Pancreas (tissue), 10 donors: Measurements from ENCODE around the gene PKP2. TPM values are rescaled to one million over a fixed set of nuclear protein-coding genes. Genes with fewer than 3 reads are reported as not detected.
A peak's percentile ranks its signal among the peaks of the same experiment; 100 is the strongest.

Source experiments
- ATAC-seq, 4 donors: fragments of 200-7000 bp; cut with Tn5 transposase; one replicate each; pipeline versions ENCODE4 v1.8.0 to v1.9.1; 2020; ENCODE audit warnings: mild to moderate bottlenecking in 4 of 4, moderate library complexity in 4 of 4
- DNase-seq, 6 donors: peaks; one replicate each; pipeline ENCODE4 v3.0.0-alpha.2; 2020
- FAIRE-seq: peaks from 2 replicates; lab custom pipeline; 2012; peaks lifted over from hg19 to GRCh38; lab: Jason Lieb, UNC
- H3K27ac ChIP-seq, 4 donors: fragments of 200-600 bp; sonication (generic); 1 replicate in 3 of 4; 2 replicates in 1 of 4; pipeline versions ENCODE4 v1.5.0 to v1.8.0; 2020
- H3K27me3 ChIP-seq, 4 donors: fragments of 200-600 bp; one replicate each; pipeline ENCODE4 v1.8.0; 2021
- H3K36me3 ChIP-seq, 3 donors: fragments of 200-600 bp; sonication (generic) in 1 of 3; one replicate each; pipeline versions ENCODE4 v1.5.0 to v1.8.0; 2020 to 2021
- H3K4me1 ChIP-seq, 3 donors: fragments of 200-600 bp; one replicate each; pipeline ENCODE4 v1.8.0; 2021
- H3K4me3 ChIP-seq, 4 donors: fragments of 200-600 bp; sonication (generic) in 2 of 4; one replicate each; pipeline versions ENCODE4 v1.5.0 to v1.8.0; 2020 to 2021
- H3K9me3 ChIP-seq, 4 donors: fragments of 200-600 bp; one replicate each; pipeline ENCODE4 v1.8.0; 2021
- WGBS, 2 donors: extraction: QIAGEN DNeasy Blood & Tissue Kit; methylation state at CpG; one replicate each; pipeline ENCODE4 v1.1.7; 2013; 5-methylcytosine and 5-hydroxymethylcytosine counted together
- intact Hi-C, 3 donors: fragments of 100-400 bp; cut with DNase I; formaldehyde crosslinking; loops; one replicate each; pipeline versions ENCODE4 v1.11.1 to v1.14.2; 2022
- polyA plus RNA-seq, 2 donors: library from polyadenylated mRNA; stranded (reverse); fragments of 200-250 nt; gene quantifications; one replicate each; pipeline ENCODE4 v1.2.3, GENCODE V29; 2013
- total RNA-seq, 6 donors: library from RNA; stranded (reverse); fragmentation: NEBNext Ultra II Directional in 4 of 6; extraction: Animal tissue kit (Norgen Biotek cat#: 25700) in 4 of 6; gene quantifications; one replicate each; pipeline versions ENCODE4 v1.2.1 to v1.2.4, GENCODE V29; 2021 to 2023
- TF ChIP-seq, protein P1 (sequence below), 4 donors: fragments of 200-600 bp; sonication (generic) in 3 of 4; IDR thresholded peaks; one replicate each; pipeline versions ENCODE4 v1.5.0 to v1.8.0; 2021; ENCODE audit warnings: antibody characterized with exemption in 4 of 4
- donor health status: healthy with polysubstance abuse.
- donor health status: DM: no; HTN: no; CAD: no; lungs with moderate emphysema.
- donor health status: DM: no; HTN: no; CAD: no.
- donor health status: control.
- donor health status: control.
- donor health status: Bipolar disorder and iron deficiency.
- donor health status: DM: yes; HTN: yes; CAD: no.
- donor health status: DM: no; HTN: no; CAD: no.
- donor health status: DM: no; HTN: no; CAD: no.
- donor health status: DM: yes; HTN: yes; CAD: no.

Gene PKP2
- total and polyA plus RNA-seq, 8 donors: 4.9 to 22.7 (median 12.3) TPM

DNA sequence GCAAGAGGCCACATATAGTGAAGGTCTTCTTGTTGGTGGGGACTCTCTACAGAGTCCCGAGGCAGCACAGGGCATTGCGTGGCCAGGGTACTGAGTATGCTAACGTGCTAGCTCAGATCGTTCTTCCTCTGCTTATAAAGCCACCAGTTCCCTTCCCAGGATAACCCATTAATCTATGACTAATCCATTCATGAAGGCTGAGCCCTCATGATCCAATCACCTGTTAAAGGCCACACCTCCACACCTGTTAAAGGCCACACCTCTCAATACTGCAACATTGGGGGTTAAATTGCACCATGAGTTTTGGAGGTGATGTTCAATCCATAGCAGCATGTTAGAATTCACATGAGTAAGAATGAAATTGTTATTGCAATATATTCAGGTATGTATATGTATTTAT, 128.1 kb downstream of the PKP2 start:
- intact Hi-C loops: loop anchor here in 1 of 3 donors (10.0 kb wide), 1 partner anchor 146 kb away; no protein-coding TSS in a partner anchor
- H3K36me3 ChIP-seq: no peaks in the 10 kb centered on the region
- FAIRE-seq: no peak
- WGBS, 2 donors: 40 to 46% methylated on average over 4 of the region's 4 CpGs
- H3K4me3 ChIP-seq: no peak overlapping the region
- TF ChIP-seq, protein P1, sequence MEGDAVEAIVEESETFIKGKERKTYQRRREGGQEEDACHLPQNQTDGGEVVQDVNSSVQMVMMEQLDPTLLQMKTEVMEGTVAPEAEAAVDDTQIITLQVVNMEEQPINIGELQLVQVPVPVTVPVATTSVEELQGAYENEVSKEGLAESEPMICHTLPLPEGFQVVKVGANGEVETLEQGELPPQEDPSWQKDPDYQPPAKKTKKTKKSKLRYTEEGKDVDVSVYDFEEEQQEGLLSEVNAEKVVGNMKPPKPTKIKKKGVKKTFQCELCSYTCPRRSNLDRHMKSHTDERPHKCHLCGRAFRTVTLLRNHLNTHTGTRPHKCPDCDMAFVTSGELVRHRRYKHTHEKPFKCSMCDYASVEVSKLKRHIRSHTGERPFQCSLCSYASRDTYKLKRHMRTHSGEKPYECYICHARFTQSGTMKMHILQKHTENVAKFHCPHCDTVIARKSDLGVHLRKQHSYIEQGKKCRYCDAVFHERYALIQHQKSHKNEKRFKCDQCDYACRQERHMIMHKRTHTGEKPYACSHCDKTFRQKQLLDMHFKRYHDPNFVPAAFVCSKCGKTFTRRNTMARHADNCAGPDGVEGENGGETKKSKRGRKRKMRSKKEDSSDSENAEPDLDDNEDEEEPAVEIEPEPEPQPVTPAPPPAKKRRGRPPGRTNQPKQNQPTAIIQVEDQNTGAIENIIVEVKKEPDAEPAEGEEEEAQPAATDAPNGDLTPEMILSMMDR (IDR thresholded peaks at IDR 0.05): no peak
- no peaks in the 10 kb centered on the region for H3K9me3 ChIP-seq
- no peaks in the 10 kb centered on the region for H3K27me3 ChIP-seq
- H3K4me1 ChIP-seq: no peaks in the 10 kb centered on the region
- ATAC-seq: no peak
- DNase-seq: no peak
- H3K27ac ChIP-seq: no peak overlapping the region

DNA sequence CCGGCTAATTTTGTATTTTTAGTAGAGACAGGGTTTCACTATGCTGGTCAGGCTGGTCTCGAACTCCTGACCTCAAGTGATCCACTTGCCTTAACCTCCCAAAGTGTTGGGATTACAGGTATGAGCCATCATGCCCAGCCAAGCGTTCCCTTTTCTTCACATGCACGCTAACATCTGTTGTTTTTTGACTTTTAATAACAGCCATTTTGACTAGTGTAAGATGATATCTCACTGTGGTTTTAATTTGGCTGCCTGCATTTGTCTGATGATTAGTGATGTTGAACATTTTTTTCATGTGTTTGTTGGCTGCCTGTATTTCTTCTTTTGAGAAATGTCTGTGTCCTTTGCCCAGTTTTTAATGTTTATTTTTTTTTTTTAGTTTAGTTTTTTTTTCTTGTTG, 130.7 kb downstream of the PKP2 start:
- 64 to 75% methylated on average over 4 of the region's 4 CpGs for WGBS, 2 donors
- Histone ChIP-seq H3K4me1 (no peaks in the 10 kb centered on the region), H3K27me3 (no peaks in the 10 kb centered on the region), H3K9me3 (no peaks in the 10 kb centered on the region), H3K36me3 (no peaks in the 10 kb centered on the region), H3K27ac (no peak overlapping the region), H3K4me3 (no peak overlapping the region)
- DNase-seq: no peak
- intact Hi-C loops: loop anchor here in 1 of 3 donors (10.0 kb wide), 1 partner anchor 149 kb away; no protein-coding TSS in a partner anchor
- TF ChIP-seq, protein P1 (IDR thresholded peaks at IDR 0.05): no peak
- no peak for ATAC-seq
- FAIRE-seq: no peak

DNA sequence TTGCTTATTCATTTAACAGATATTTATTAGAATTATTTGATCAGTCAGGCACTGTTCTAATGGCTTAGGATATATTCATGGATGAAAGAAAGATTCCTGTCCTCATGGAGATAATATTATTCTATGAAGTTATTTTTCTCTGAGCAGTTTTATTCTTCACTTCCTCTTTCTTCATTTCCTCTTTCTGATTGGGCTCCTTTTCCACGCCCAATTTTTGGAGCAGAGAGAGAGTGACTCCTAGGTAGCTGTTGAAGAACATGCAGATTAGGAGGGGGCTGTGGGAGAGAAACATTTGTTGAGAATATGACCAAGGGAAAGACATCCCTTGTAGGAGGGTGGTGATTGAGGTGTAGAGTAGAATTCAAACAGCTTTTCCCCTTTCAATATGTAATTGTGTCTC, 134.9 kb downstream of the PKP2 start:
- WGBS, 2 donors: 12 to 21% methylated on average over 1 of the region's 1 CpG
- Histone ChIP-seq H3K27me3 (no peaks in the 10 kb centered on the region), H3K4me1 (no peaks in the 10 kb centered on the region), H3K27ac (no peak overlapping the region), H3K36me3 (no peaks in the 10 kb centered on the region), H3K9me3 (no peaks in the 10 kb centered on the region), H3K4me3 (no peak overlapping the region)
- TF ChIP-seq, protein P1 (IDR thresholded peaks at IDR 0.05): no peak
- ATAC-seq (no peak), DNase-seq (no peak), FAIRE-seq (no peak)
- intact Hi-C loops: loop anchor here in 1 of 3 donors (10.0 kb wide), 1 partner anchor 153 kb away; no protein-coding TSS in a partner anchor

GRCh38 chr12:32757157-32757556, 139.4 kb downstream of the PKP2 start:
- no peaks in the 10 kb centered on the region for H3K36me3 ChIP-seq
- no peak for ATAC-seq
- H3K27me3 ChIP-seq: no peaks in the 10 kb centered on the region
- no peak for DNase-seq
- 56 to 73% methylated on average over 3 of the region's 3 CpGs for WGBS, 2 donors
- TF ChIP-seq, protein P1 (IDR thresholded peaks at IDR 0.05): no peak
- peaks cover 0 to 13% (median 0%) of the 10 kb centered on the region in 3 donors for H3K4me1 ChIP-seq
- H3K27ac ChIP-seq: no peak overlapping the region
- no peak for FAIRE-seq
- H3K4me3 ChIP-seq: no peak overlapping the region
- no peaks in the 10 kb centered on the region for H3K9me3 ChIP-seq
- intact Hi-C loops: loop anchor here in 1 of 3 donors (5.0 kb wide), 1 partner anchor 160 kb away; no protein-coding TSS in a partner anchor

DNA sequence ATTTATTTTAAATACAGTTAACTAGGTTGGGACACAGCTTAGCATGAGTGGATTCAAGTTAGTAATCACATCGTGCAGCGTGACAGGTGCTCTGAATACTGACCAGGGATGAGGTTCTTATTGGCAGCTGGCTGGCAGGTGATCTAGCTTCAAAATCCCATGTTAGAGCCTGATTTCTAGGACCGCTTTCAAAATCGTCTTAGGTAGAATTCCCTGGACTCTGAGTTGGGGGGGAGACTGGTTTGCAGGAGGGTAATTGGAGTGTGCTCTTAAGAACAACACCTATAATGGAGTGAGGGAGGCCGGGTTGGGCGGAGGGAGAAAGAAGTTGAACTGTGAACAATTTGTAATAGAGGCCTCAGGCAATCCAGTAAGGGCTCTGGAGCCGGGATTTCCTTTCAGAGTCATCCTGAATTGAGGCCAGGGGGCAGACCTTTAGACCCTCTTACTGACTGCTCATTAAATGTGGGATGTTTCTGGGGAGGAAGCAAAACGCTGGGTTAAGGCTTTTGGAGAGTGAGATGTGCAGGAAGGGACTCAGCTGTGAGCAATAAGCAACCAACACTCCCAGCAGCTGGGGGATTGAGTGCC, 140.0 kb downstream of the PKP2 start:
- ATAC-seq: no peak
- TF ChIP-seq, protein P1 (IDR thresholded peaks at IDR 0.05): no peak
- intact Hi-C loops: loop anchor here in 1 of 3 donors (5.0 kb wide), 1 partner anchor 161 kb away; no protein-coding TSS in a partner anchor
- DNase-seq: peak in 1 of 6 donors; percentile 14
- 32 to 33% methylated on average over 8 of the region's 8 CpGs for WGBS, 2 donors
- FAIRE-seq: no peak
- Histone ChIP-seq H3K9me3 (no peaks in the 10 kb centered on the region), H3K4me1 (peaks cover 0 to 13% (median 0%) of the 10 kb centered on the region in 3 donors), H3K27ac (no peak overlapping the region), H3K36me3 (no peaks in the 10 kb centered on the region), H3K27me3 (no peaks in the 10 kb centered on the region), H3K4me3 (peak overlapping the region in 1 of 4 donors; percentile 100)
